ENCODE measurements around the gene RAI14.

RAI14 gene

GRCh38 chr5:34854459-34855174, 198.5 kb downstream of the RAI14 start:
- DNase-seq (ENCODE audit: low spot score) = no peak

GRCh38 chr5:34857161-34857560, 201.0 kb downstream of the RAI14 start:
- DNase-seq (ENCODE audit: low spot score) = no peak

GRCh38 chr5:34857894-34858293, 201.8 kb downstream of the RAI14 start:
- no peak for DNase-seq (ENCODE audit: low spot score)

- no peak for DNase-seq (ENCODE audit: low spot score)
Measured at GRCh38 chr5:34858790-34859189, 202.7 kb downstream of the RAI14 start.

- no peak for DNase-seq (ENCODE audit: low spot score)
Measured at GRCh38 chr5:34859253-34859652, 203.1 kb downstream of the RAI14 start.

GRCh38 chr5:34863946-34864345, 207.8 kb downstream of the RAI14 start:
- no peak for DNase-seq (ENCODE audit: low spot score)

GRCh38 chr5:34865091-34865490, 209.0 kb downstream of the RAI14 start:
- no peak for DNase-seq (ENCODE audit: low spot score)

- DNase-seq (ENCODE audit: low spot score) = peak; percentile 49
Measured at GRCh38 chr5:34866989-34867471, 210.9 kb downstream of the RAI14 start.

- peak; percentile 47 for DNase-seq (ENCODE audit: low spot score)
Measured at GRCh38 chr5:34867660-34868059, 211.5 kb downstream of the RAI14 start.

- peak; percentile 52 for DNase-seq (ENCODE audit: low spot score)
Measured at GRCh38 chr5:34868791-34869190, 212.7 kb downstream of the RAI14 start.

GRCh38 chr5:34869256-34869655, 213.1 kb downstream of the RAI14 start:
- DNase-seq (ENCODE audit: low spot score) = peak; percentile 86

GRCh38 chr5:34870382-34870781, 214.3 kb downstream of the RAI14 start:
- DNase-seq (ENCODE audit: low spot score) = no peak

GRCh38 chr5:34876275-34876674, 220.1 kb downstream of the RAI14 start:
- DNase-seq (ENCODE audit: low spot score) = no peak

- DNase-seq (ENCODE audit: low spot score) = no peak
Measured at GRCh38 chr5:34881246-34881645, 225.1 kb downstream of the RAI14 start.

Measured in globus pallidus (tissue), 1 donor.